Suppressor macrophage (primary cell): Measurements from ENCODE around the gene UPF1.
"Not testable (repeated sequence)": the region's sequence is repeated elsewhere in the genome, so short reads cannot be mapped to it uniquely, and the experiment has no call there.

Experiments used
- DNase-seq, 4 experiments: peaks; one replicate each; pipeline ENCODE4 v3.0.0-alpha.2; 2020 to 2022

UPF1 gene

GRCh38 chr19:18899624-18900560 lies 68.1 kb downstream of the UPF1 start:
- no peak for DNase-seq

- DNase-seq = no peak
Observed at GRCh38 chr19:18900700-18901481, 69.1 kb downstream of the UPF1 start.

GRCh38 chr19:18901491-18901890 lies 69.7 kb downstream of the UPF1 start:
- DNase-seq = no peak

- not testable (repeated sequence) for DNase-seq
Observed at GRCh38 chr19:18902519-18902918, 70.8 kb downstream of the UPF1 start.

- peak in 1 of 4 experiments; percentile 2 for DNase-seq
Observed at GRCh38 chr19:18903156-18904037, 71.6 kb downstream of the UPF1 start.

GRCh38 chr19:18904334-18905057 lies 72.7 kb downstream of the UPF1 start:
- DNase-seq = peak in 1 of 4 experiments; percentile 1

GRCh38 chr19:18905058-18905456 lies 73.3 kb downstream of the UPF1 start:
- DNase-seq = peak in 1 of 4 experiments; percentile 1

- peak in 1 of 4 experiments; percentile 2 for DNase-seq
Observed at GRCh38 chr19:18905513-18906236, 73.9 kb downstream of the UPF1 start.

- DNase-seq = no peak
Observed at GRCh38 chr19:18906605-18907519, 75.1 kb downstream of the UPF1 start.

- no peak for DNase-seq
Observed at GRCh38 chr19:18908917-18909619, 77.3 kb downstream of the UPF1 start.

GRCh38 chr19:18910010-18910409 lies 78.3 kb downstream of the UPF1 start:
- no peak for DNase-seq

GRCh38 chr19:18910801-18911436 lies 79.2 kb downstream of the UPF1 start:
- DNase-seq = no peak

- peak in 1 of 4 experiments; percentile 1 for DNase-seq
Observed at GRCh38 chr19:18912933-18913332, 81.2 kb downstream of the UPF1 start.

GRCh38 chr19:18913466-18913865 lies 81.7 kb downstream of the UPF1 start:
- no peak for DNase-seq

- DNase-seq = peak; percentile 49 to 63 (median 56)
Observed at GRCh38 chr19:18915639-18916038, 83.9 kb downstream of the UPF1 start.

- not testable (repeated sequence) for DNase-seq
Observed at GRCh38 chr19:18917593-18917992, 85.8 kb downstream of the UPF1 start.
